Astrocyte (in vitro differentiated cells and primary cell): ENCODE measurements around the gene MAPKAPK2.

ENCODE experiments used
- CTCF ChIP-seq: IDR thresholded peaks from 2 replicates; pipeline ENCODE4 v1.5.1; 2011; ENCODE audit warnings: low read depth, mild to moderate bottlenecking, inconsistent platforms, low read length, moderate library complexity; ENCODE audit not compliant: insufficient read depth
- EZH2 ChIP-seq: IDR thresholded peaks from 2 replicates; pipeline ENCODE4 v1.6.1; 2012; ENCODE audit warnings: mild to moderate bottlenecking, low read length, inconsistent platforms; ENCODE audit not compliant: insufficient read depth

GRCh38 chr1:206683313-206683712 lies 1.4 kb upstream of the MAPKAPK2 start:
- TF ChIP-seq CTCF: no peak
- TF ChIP-seq EZH2: no peak
